ENCODE data around the gene EIF4B. TPM values are rescaled to one million over a fixed set of nuclear protein-coding genes. Genes with fewer than 3 reads are reported as not detected.

Gene EIF4B
- total RNA-seq, 2 experiments from 2014 or later, result 264 to 382 TPM

DNA sequence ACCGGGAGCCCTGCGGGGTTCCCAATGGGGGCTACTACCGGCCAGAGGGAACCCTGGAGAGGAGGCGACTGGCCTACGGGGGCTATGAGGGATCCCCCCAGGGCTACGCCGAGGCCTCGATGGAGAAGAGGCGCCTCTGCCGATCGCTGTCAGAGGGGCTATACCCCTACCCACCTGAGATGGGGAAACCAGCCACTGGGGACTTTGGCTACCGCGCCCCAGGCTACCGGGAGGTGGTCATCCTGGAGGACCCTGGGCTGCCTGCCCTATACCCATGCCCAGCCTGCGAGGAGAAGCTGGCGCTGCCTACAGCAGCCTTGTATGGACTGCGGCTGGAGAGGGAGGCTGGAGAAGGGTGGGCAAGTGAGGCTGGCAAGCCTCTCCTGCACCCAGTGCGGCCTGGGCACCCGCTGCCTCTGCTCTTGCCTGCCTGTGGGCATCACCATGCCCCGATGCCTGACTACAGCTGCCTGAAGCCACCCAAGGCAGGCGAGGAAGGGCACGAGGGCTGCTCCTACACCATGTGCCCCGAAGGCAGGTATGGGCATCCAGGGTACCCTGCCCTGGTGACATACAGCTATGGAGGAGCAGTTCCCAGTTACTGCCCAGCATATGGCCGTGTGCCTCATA is 53.3 kb downstream of the EIF4B start:
- CTCF ChIA-PET, result interaction anchor here (1.0 to 2.1 kb wide), 2 partner anchors 21 to 40 kb away, joined by 3 to 6 read pairs; no protein-coding TSS in a partner anchor
- ATAC-seq, result no peak
- H3K27me3 Mint-ChIP-seq, result no peaks in the 10 kb centered on the region
- DNase-seq, result no peak
- H3K4me3 Mint-ChIP-seq, result no peak overlapping the region
- no peaks in the 10 kb centered on the region for H3K36me3 Mint-ChIP-seq
- no peak overlapping the region for H3K27ac Mint-ChIP-seq
- H3K9me3 Mint-ChIP-seq (ENCODE audit: low read depth), result no peaks in the 10 kb centered on the region
- peaks cover 12% of the 10 kb centered on the region for H3K4me1 Mint-ChIP-seq

- peaks cover 2% of the 10 kb centered on the region for H3K36me3 Mint-ChIP-seq
- H3K4me3 Mint-ChIP-seq, result no peak overlapping the region
- no peak for ATAC-seq
- H3K4me1 Mint-ChIP-seq, result peaks cover 10% of the 10 kb centered on the region
- H3K27ac Mint-ChIP-seq, result no peak overlapping the region
- DNase-seq, result peak; percentile 38
- CTCF ChIA-PET, result interaction anchor here (2.0 to 2.1 kb wide), 2 partner anchors 18 to 39 kb away, joined by 6 to 7 read pairs; partner anchors contain the start of gene SPRYD3
- H3K27me3 Mint-ChIP-seq, result no peaks in the 10 kb centered on the region
- no peaks in the 10 kb centered on the region for H3K9me3 Mint-ChIP-seq (ENCODE audit: low read depth)
Observed at GRCh38 chr12:53060064-53060720, 53.9 kb downstream of the EIF4B start.

- ATAC-seq (no peak), DNase-seq (no peak)
- H3K4me3 Mint-ChIP-seq, result no peak overlapping the region
- H3K4me1 Mint-ChIP-seq, result peaks cover 4% of the 10 kb centered on the region
- no peaks in the 10 kb centered on the region for H3K9me3 Mint-ChIP-seq (ENCODE audit: low read depth)
- CTCF ChIA-PET, result interaction anchor here (1.0 to 2.0 kb wide), 2 partner anchors 18 to 27 kb away, joined by 3 to 7 read pairs; partner anchors contain the start of gene SPRYD3
- H3K36me3 Mint-ChIP-seq, result peaks cover 3% of the 10 kb centered on the region
- H3K27me3 Mint-ChIP-seq, result no peaks in the 10 kb centered on the region
- H3K27ac Mint-ChIP-seq, result no peak overlapping the region
Observed at GRCh38 chr12:53060721-53061276, 54.5 kb downstream of the EIF4B start.

GRCh38 chr12:53061404-53062010 is 55.3 kb downstream of the EIF4B start:
- Mint-ChIP-seq H3K27ac (no peak overlapping the region), H3K4me1 (peaks cover 5% of the 10 kb centered on the region)

DNA sequence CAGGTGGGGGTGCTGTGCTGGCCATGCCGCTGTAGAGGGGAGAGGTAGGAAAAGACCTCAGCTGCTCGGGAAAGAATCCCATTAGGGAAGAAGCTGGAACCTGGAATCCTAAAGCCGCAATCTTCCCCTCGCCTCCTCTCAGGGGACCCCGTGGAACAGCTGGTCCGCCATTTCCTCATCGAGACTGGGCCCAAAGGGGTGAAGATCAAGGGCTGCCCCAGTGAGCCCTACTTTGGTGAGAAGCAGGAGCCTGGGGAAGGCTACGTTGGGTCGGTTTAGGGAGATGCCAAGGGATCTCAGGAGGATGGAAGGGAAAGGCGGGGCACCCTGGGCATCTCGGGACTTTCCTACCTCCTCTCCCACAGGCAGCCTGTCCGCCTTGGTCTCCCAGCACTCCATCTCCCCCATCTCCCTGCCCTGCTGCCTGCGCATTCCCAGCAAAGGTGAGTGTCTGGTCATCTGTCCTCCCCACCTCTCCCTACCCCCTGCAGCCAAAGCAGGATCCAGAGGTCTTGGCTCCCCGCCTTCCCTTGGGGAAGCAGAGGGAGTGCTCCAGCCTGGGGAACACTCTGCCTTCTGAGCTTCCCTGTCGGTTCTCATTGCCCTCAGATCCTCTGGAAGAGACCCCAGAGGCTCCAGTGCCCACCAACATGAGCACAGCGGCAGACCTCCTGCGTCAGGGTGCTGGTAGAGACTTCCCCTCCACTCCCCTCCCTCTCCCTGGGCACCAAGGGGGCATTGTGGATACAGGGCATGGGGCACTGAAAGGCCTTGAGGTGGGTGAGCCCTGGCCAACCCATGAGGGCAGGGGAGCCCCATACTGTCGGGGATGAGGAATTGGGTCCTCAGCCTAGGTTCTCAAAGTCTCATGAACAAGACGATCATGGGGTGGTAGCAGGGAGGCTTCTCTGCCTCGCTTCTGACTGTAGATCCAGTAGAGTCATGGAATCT is 56.0 kb downstream of the EIF4B start:
- ATAC-seq (no peak), DNase-seq (no peak)
- H3K36me3 Mint-ChIP-seq, result peaks cover 6% of the 10 kb centered on the region
- H3K9me3 Mint-ChIP-seq (ENCODE audit: low read depth), result no peaks in the 10 kb centered on the region
- no peaks in the 10 kb centered on the region for H3K27me3 Mint-ChIP-seq
- no peak overlapping the region for H3K4me3 Mint-ChIP-seq
- H3K4me1 Mint-ChIP-seq, result peaks cover 5% of the 10 kb centered on the region
- CTCF ChIA-PET, result interaction anchor here (1.0 to 9.1 kb wide), 9 partner anchors 9 to 38 kb away, joined by 3 to 298 read pairs (median 5); partner anchors contain the start of genes IGFBP6, SOAT2, SPRYD3 and TNS2
- no peak overlapping the region for H3K27ac Mint-ChIP-seq

More at GRCh38 chr12:53061404-53062010, 55.3 kb downstream of the EIF4B start:
- Mint-ChIP-seq H3K9me3 (ENCODE audit: low read depth) (no peaks in the 10 kb centered on the region), H3K4me3 (no peak overlapping the region), H3K36me3 (peaks cover 6% of the 10 kb centered on the region), H3K27me3 (no peaks in the 10 kb centered on the region)
- ATAC-seq (no peak), DNase-seq (peak; percentile 39)
- CTCF ChIA-PET, result interaction anchor here (1.0 to 9.1 kb wide), 6 partner anchors 8 to 39 kb away, joined by 3 to 298 read pairs (median 5); partner anchors contain the start of genes IGFBP6, SOAT2 and SPRYD3

- Mint-ChIP-seq H3K27me3 (no peaks in the 10 kb centered on the region), H3K4me1 (peaks cover 5% of the 10 kb centered on the region), H3K36me3 (peaks cover 6% of the 10 kb centered on the region), H3K27ac (no peak overlapping the region), H3K9me3 (ENCODE audit: low read depth) (no peaks in the 10 kb centered on the region), H3K4me3 (no peak overlapping the region)
- CTCF ChIA-PET, result interaction anchor here (1.7 to 9.1 kb wide), 4 partner anchors 11 to 38 kb away, joined by 4 to 298 read pairs (median 131); partner anchors contain the start of genes IGFBP6, SOAT2, SPRYD3 and TNS2
- DNase-seq (no peak), ATAC-seq (no peak)
Observed at GRCh38 chr12:53062977-53063707, 56.9 kb downstream of the EIF4B start.

DNA sequence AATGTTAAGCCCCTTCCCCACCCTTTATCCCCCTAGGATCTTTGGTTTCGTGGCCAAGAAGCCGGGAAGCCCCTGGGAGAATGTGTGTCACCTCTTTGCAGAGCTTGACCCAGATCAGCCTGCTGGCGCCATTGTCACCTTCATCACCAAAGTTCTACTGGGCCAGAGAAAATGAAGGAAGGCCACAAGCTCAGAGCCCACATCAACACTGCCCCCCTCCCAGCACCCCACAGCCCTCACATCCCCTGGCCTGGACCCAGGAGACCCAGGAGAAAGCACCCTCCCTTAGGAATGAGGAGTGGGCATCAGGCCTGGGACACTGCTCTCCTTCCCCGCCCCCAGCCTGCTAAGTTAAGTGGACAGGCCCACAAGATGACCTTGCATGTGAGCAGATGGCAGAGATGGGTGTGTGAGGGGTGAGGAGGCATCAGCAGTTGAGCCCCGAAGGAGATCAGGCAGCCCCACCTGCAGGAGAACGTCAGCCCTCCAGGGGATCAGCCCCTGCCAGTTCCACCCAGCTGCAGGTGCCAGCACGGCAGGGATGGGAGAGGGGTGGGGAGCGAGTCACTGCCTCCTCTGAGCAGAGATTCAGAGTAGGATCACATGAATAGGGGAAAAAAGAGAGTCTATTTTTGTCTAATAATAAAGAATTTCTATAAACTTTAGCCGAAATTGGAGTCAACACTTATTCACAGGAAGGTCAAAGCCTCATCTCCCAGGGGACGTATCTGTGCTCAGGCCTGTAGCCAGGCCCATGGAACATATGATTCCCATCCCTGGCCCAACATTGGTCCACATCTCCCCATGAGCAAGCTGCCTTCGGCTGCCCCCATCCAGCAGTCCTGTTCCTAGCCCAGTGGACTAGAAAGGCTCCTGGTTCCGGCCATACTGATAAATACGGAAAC is 57.7 kb downstream of the EIF4B start:
- no peaks in the 10 kb centered on the region for H3K27me3 Mint-ChIP-seq
- CTCF ChIA-PET, result interaction anchor here (1.7 to 9.1 kb wide), 4 partner anchors 12 to 37 kb away, joined by 4 to 298 read pairs (median 131); partner anchors contain the start of genes IGFBP6, SOAT2, SPRYD3 and TNS2
- H3K9me3 Mint-ChIP-seq (ENCODE audit: low read depth), result no peaks in the 10 kb centered on the region
- no peak overlapping the region for H3K4me3 Mint-ChIP-seq
- H3K36me3 Mint-ChIP-seq, result peaks cover 6% of the 10 kb centered on the region
- no peak for DNase-seq
- no peak overlapping the region for H3K27ac Mint-ChIP-seq
- peaks cover 5% of the 10 kb centered on the region for H3K4me1 Mint-ChIP-seq
- ATAC-seq, result no peak

GRCh38 chr12:53064613-53065436 is 58.6 kb downstream of the EIF4B start:
- DNase-seq (no peak), ATAC-seq (no peak)
- Mint-ChIP-seq H3K27me3 (no peaks in the 10 kb centered on the region), H3K9me3 (ENCODE audit: low read depth) (no peaks in the 10 kb centered on the region), H3K4me1 (peaks cover 5% of the 10 kb centered on the region), H3K27ac (no peak overlapping the region), H3K36me3 (peaks cover 6% of the 10 kb centered on the region), H3K4me3 (no peak overlapping the region)
- CTCF ChIA-PET, result interaction anchor here (0.5 to 9.1 kb wide), 16 partner anchors 9 to 280 kb away, joined by 3 to 298 read pairs (median 6); partner anchors contain the start of genes IGFBP6, SOAT2, SPRYD3 and TNS2

DNA sequence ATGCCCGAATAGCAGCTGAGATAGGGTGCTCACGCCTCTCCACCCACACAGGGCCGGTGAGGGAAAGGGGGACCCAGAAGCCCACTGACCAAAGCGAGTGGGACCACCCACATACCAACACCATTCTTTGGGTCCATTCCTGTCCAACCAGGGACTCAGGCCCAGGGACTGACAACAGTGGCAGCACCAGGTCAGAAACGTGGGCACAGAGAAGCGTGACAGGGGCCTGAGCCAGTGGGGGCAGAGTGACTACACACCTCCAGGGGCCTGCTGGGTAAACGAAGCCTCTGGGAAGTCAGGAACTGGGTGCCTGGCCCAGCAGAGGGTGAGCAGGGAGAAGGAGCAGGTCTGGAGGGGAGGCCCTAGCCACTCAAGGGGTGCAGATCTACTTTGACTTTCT is 59.2 kb downstream of the EIF4B start:
- DNase-seq, result no peak
- H3K36me3 Mint-ChIP-seq, result peaks cover 6% of the 10 kb centered on the region

More for the DNA sequence above, 59.2 kb downstream of the EIF4B start:
- ATAC-seq, result no peak
- CTCF ChIA-PET, result interaction anchor here (0.7 to 9.1 kb wide), 39 partner anchors 9 to 443 kb away, joined by 3 to 298 read pairs (median 5); partner anchors contain the start of genes AAAS, CSAD, IGFBP6 and PFDN5
- Mint-ChIP-seq H3K27ac (no peak overlapping the region), H3K27me3 (no peaks in the 10 kb centered on the region), H3K4me3 (no peak overlapping the region), H3K4me1 (peaks cover 5% of the 10 kb centered on the region), H3K9me3 (ENCODE audit: low read depth) (no peaks in the 10 kb centered on the region)

Data from activated CD8-positive, alpha-beta memory T cell treated with anti-CD3 and anti-CD28 coated beads, Interleukin-2, amount 10 ng/mL, durations not matched to agents 7 days and 5 days (primary cell).